Erythroblast (primary cell): Measurements from ENCODE around the gene WNT7A.

Source experiments
- GATA1 ChIP-seq: IDR thresholded peaks from 2 replicates; pipeline ENCODE4 v1.6.1; 2011; ENCODE audit warnings: low read depth, mild to moderate bottlenecking, control low read depth, low read length, moderate library complexity
- POLR2A ChIP-seq: IDR thresholded peaks from 2 replicates; pipeline ENCODE4 v1.6.1; 2011; ENCODE audit warnings: mild to moderate bottlenecking, low read length

DNA sequence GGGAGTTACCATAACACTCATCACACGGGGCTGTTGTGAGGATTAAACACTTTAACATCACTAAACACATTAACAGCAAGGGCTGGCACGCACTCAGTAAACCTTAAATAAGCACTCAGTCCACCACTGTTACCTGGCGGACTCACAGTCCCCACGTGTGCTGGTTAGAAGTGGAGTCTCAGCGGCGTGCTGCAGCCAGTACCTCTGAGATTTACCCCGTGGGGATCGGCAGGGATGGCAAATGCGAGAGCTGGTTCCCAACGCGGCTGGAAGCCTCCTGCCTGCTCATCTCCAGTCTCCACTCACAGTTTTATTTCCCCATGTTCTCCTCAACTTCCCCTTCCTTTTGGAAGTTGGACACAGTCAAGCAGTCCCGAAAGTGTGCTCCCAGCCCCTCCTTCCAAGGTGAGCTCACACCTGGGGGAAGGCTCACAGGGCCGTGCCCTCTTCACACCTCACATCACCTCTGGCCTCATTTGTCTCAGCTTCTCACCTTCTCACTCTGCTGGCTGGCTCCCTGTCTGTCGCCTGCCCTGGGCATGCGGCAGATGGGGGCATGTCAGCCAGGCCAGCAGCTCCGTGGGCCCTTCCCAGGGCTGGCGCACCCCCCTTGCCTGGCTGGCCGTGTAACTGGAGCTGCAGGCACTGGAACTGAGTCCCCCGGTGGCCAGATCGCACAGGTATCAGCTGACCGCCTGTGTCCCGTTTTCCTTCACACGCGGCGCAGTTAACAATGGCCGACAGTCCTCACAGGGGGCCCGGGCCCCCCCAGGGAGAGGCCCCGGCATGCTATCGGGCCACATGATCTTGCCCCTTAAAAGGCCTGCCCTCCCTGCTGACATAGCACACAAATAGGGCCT is 87.1 kb downstream of the WNT7A start:
- TF ChIP-seq POLR2A, result no peak
- no peak for TF ChIP-seq GATA1
